ENCODE measurements around the gene C1QTNF6. TPM values are rescaled to one million over a fixed set of nuclear protein-coding genes. Genes with fewer than 3 reads are reported as not detected.

Gene C1QTNF6
- polyA plus RNA-seq, 2 of the 4 experiments (the other 2 are of a cell fraction): 18.6 to 24.5 TPM

DNA sequence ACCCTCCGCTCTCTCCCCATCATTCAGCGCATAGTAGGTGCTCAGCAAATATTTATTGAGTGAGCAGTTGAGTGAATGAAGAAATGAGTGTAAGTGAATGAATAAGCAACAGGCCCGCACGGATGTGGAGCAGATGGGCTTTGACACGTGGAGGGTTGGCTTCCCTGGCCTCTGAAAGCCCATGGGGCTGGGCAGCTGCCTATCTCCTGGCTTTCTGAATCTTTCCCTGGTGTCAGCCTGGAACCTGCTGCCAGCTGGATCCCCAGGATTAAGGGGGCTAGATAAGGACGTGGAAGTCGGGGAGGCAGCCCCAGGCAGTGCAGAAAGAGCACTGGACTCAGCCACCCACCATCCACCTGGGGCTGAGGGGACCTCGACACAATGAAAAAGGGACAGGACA, 50.9 kb downstream of the C1QTNF6 start:
- Histone ChIP-seq H3K4me2 (no peak overlapping the region), H3K4me3 (no peak overlapping the region), H3K9me3 (no peaks in the 10 kb centered on the region), H3K27ac (no peak overlapping the region), H3K4me1 (no peaks in the 10 kb centered on the region)
- DNase-seq (ENCODE audit: low read depth in 1 of 2, low spot score in 1 of 2) (no peak), FAIRE-seq (no peak), ATAC-seq (no peak)
- TF ChIP-seq MAFK (IDR thresholded peaks at IDR 0.05; ENCODE audit: partially characterized antibody): no peak
- TF ChIP-seq HOXB5 (CRISPR knock-in tag; IDR thresholded peaks at IDR 0.05): no peak
- TF ChIP-seq, protein P1, sequence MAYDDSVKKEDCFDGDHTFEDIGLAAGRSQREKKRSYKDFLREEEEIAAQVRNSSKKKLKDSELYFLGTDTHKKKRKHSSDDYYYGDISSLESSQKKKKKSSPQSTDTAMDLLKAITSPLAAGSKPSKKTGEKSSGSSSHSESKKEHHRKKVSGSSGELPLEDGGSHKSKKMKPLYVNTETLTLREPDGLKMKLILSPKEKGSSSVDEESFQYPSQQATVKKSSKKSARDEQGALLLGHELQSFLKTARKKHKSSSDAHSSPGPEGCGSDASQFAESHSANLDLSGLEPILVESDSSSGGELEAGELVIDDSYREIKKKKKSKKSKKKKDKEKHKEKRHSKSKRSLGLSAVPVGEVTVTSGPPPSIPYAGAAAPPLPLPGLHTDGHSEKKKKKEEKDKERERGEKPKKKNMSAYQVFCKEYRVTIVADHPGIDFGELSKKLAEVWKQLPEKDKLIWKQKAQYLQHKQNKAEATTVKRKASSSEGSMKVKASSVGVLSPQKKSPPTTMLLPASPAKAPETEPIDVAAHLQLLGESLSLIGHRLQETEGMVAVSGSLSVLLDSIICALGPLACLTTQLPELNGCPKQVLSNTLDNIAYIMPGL (CRISPR knock-in tag; IDR thresholded peaks at IDR 0.05; ENCODE audit: borderline replicate concordance): no peak
- TF ChIP-seq, protein P2, sequence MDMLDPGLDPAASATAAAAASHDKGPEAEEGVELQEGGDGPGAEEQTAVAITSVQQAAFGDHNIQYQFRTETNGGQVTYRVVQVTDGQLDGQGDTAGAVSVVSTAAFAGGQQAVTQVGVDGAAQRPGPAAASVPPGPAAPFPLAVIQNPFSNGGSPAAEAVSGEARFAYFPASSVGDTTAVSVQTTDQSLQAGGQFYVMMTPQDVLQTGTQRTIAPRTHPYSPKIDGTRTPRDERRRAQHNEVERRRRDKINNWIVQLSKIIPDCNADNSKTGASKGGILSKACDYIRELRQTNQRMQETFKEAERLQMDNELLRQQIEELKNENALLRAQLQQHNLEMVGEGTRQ (IDR thresholded peaks at IDR 0.05): no peak
- no peak for TF ChIP-seq JUNB (IDR thresholded peaks at IDR 0.05)
- TF ChIP-seq EHF (CRISPR knock-in tag; IDR thresholded peaks at IDR 0.05): no peak
- no peak for TF ChIP-seq FOSL2 (IDR thresholded peaks at IDR 0.05)
- no peak for TF ChIP-seq FOSL2 (CRISPR knock-in tag; IDR thresholded peaks at IDR 0.05)
- TF ChIP-seq EP300 (IDR thresholded peaks at IDR 0.05): no peak
- TF ChIP-seq, protein P3, sequence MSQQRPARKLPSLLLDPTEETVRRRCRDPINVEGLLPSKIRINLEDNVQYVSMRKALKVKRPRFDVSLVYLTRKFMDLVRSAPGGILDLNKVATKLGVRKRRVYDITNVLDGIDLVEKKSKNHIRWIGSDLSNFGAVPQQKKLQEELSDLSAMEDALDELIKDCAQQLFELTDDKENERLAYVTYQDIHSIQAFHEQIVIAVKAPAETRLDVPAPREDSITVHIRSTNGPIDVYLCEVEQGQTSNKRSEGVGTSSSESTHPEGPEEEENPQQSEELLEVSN (IDR thresholded peaks at IDR 0.05; ENCODE audit: borderline replicate concordance, low read depth): no peak
- TF ChIP-seq ZC3H11A (IDR thresholded peaks at IDR 0.05): no peak
- no peak for TF ChIP-seq MYC (IDR thresholded peaks at IDR 0.05; ENCODE audit: borderline replicate concordance, low read length)
- no peak for TF ChIP-seq RCOR1 (IDR thresholded peaks at IDR 0.05; ENCODE audit: low read depth, low read length)
- POLR2A ChIA-PET: no interaction called here
- CTCF ChIA-PET: interaction anchor here (1.0 to 1.5 kb wide), 3 partner anchors 28 to 63 kb away, joined by 3 to 4 read pairs (median 3); no protein-coding TSS in a partner anchor
- 83% methylated on average over 8 of the region's 8 CpGs for WGBS (ENCODE audit: missing lambda C conversion rate)

DNA sequence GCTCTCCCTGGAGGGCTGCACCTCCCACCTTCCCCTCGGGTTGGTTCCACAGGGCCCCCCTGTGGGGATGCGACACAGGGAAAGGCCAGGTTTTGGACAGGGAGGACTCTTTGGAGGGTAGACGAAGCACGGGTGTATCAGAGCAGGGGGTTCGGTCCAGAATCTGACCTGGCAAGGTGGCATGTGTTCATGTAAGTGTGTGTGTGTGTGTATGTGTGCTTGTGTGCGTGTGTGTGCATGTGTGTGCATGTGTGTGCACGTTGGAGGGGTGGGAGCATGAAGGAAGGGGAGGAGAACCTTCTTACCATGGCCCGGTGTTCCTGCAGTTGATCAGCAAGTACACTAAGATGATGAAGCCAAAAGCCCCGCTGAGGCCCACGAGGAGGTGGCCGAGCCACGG, 53.0 kb downstream of the C1QTNF6 start:
- TF ChIP-seq HOXA7 (CRISPR knock-in tag; IDR thresholded peaks at IDR 0.05) (no peak), JUN (IDR thresholded peaks at IDR 0.05) (no peak), JUNB (IDR thresholded peaks at IDR 0.05) (no peak), HDAC2 (IDR thresholded peaks at IDR 0.05) (no peak), FOSL2 (IDR thresholded peaks at IDR 0.05) (no peak), FOSL2 (CRISPR knock-in tag; IDR thresholded peaks at IDR 0.05) (no peak), RARB (CRISPR knock-in tag; IDR thresholded peaks at IDR 0.05) (no peak), MAFK (IDR thresholded peaks at IDR 0.05; ENCODE audit: partially characterized antibody) (no peak), CHD4 (IDR thresholded peaks at IDR 0.05; ENCODE audit: borderline replicate concordance) (no peak), NR3C1 (IDR thresholded peaks at IDR 0.05) (no peak), POLR2A (IDR thresholded peaks at IDR 0.05; ENCODE audit: low read length) (no peak), RAD21 (conservative IDR thresholded peaks at IDR 0.05 in 1 of 2, IDR thresholded peaks at IDR 0.05 in 1 of 2) (no peak), RNF2 (IDR thresholded peaks at IDR 0.05; ENCODE audit: borderline replicate concordance, low read depth) (no peak), TP53 (CRISPR knock-in tag; IDR thresholded peaks at IDR 0.05) (no peak), FOSB (CRISPR knock-in tag; IDR thresholded peaks at IDR 0.05) (no peak), SMC3 (IDR thresholded peaks at IDR 0.05) (no peak)
- TF ChIP-seq, protein P4, sequence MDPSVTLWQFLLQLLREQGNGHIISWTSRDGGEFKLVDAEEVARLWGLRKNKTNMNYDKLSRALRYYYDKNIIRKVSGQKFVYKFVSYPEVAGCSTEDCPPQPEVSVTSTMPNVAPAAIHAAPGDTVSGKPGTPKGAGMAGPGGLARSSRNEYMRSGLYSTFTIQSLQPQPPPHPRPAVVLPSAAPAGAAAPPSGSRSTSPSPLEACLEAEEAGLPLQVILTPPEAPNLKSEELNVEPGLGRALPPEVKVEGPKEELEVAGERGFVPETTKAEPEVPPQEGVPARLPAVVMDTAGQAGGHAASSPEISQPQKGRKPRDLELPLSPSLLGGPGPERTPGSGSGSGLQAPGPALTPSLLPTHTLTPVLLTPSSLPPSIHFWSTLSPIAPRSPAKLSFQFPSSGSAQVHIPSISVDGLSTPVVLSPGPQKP (IDR thresholded peaks at IDR 0.05; ENCODE audit: low read depth, low read length): no peak
- TF ChIP-seq, protein P3 (IDR thresholded peaks at IDR 0.05; ENCODE audit: borderline replicate concordance, low read depth): no peak
- TF ChIP-seq, protein P5, sequence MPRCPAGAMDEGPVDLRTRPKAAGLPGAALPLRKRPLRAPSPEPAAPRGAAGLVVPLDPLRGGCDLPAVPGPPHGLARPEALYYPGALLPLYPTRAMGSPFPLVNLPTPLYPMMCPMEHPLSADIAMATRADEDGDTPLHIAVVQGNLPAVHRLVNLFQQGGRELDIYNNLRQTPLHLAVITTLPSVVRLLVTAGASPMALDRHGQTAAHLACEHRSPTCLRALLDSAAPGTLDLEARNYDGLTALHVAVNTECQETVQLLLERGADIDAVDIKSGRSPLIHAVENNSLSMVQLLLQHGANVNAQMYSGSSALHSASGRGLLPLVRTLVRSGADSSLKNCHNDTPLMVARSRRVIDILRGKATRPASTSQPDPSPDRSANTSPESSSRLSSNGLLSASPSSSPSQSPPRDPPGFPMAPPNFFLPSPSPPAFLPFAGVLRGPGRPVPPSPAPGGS (IDR thresholded peaks at IDR 0.05): no peak
- TF ChIP-seq, protein P6, sequence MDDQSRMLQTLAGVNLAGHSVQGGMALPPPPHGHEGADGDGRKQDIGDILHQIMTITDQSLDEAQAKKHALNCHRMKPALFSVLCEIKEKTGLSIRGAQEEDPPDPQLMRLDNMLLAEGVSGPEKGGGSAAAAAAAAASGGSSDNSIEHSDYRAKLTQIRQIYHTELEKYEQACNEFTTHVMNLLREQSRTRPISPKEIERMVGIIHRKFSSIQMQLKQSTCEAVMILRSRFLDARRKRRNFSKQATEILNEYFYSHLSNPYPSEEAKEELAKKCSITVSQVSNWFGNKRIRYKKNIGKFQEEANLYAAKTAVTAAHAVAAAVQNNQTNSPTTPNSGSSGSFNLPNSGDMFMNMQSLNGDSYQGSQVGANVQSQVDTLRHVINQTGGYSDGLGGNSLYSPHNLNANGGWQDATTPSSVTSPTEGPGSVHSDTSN (IDR thresholded peaks at IDR 0.05): no peak
- TF ChIP-seq, protein P2 (IDR thresholded peaks at IDR 0.05): no peak
- H3K4me3 ChIP-seq: no peak overlapping the region
- H3K4me2 ChIP-seq: no peak overlapping the region
- H3K9me3 ChIP-seq: no peaks in the 10 kb centered on the region
- H3K27ac ChIP-seq: no peak overlapping the region
- ChIA-PET POLR2A (no interaction called here), CTCF (no interaction called here)
- 60% methylated on average over 7 of the region's 12 CpGs for WGBS (ENCODE audit: missing lambda C conversion rate)
- FAIRE-seq (no peak), ATAC-seq (no peak), DNase-seq (ENCODE audit: low read depth in 1 of 2, low spot score in 1 of 2) (no peak)
- H3K4me1 ChIP-seq: no peaks in the 10 kb centered on the region

Data from A549 (cell line).